IMR-90 (cell line): Measurements from ENCODE around the gene CD101. TPM values are rescaled to one million over a fixed set of nuclear protein-coding genes. Genes with fewer than 3 reads are reported as not detected.

Source experiments
- ATAC-seq: fragments of 200-7000 bp; cut with Tn5 transposase; 2 replicates; pipeline ENCODE4 v1.9.1; 2020; ENCODE audit warnings: low read depth, mild to moderate bottlenecking, moderate library complexity
- BruUV-seq: library from RNA; stranded (reverse); fragments of 400-500 nt; replicated peaks from 2 replicates; lab custom pipeline; 2021; lab: Mats Ljungman, UMichigan
- CTCF ChIA-PET: fragments of 300-600 bp; formaldehyde crosslinking; extraction: SDS; loops from one replicate; lab custom pipeline; 2021; ENCODE audit warnings: antibody characterized with exemption; lab: Yijun Ruan, JAX
- POLR2A ChIA-PET: fragments of 300-600 bp; sonication (Branson Sonifier 250); formaldehyde crosslinking; loops from one replicate; lab custom pipeline; 2022; ENCODE audit warnings: antibody characterized with exemption; ENCODE audit not compliant: unreplicated experiment; lab: Charles Lee
- DNase-seq: peaks from one replicate; pipeline ENCODE4 v3.0.0; 2013
- H2AFZ ChIP-seq: replicated peaks from 2 replicates; pipeline ENCODE3; 2013; ENCODE audit warnings: low read length, mild to moderate bottlenecking; ENCODE audit not compliant: poor library complexity
- H2AK5ac ChIP-seq: 2 replicates; pipeline ENCODE4 v1.6.1; 2013; ENCODE audit warnings: low read depth, low read length, inconsistent platforms
- H2AK9ac ChIP-seq: replicated peaks from 2 replicates; pipeline ENCODE3; 2013; ENCODE audit warnings: mild to moderate bottlenecking, low read depth, low read length, moderate library complexity; ENCODE audit not compliant: poor library complexity
- H2BK120ac ChIP-seq: 2 replicates; pipeline ENCODE4 v1.6.1; 2013; ENCODE audit warnings: low read depth, low read length, inconsistent platforms
- H2BK15ac ChIP-seq: 3 replicates; pipeline ENCODE4 v1.6.1; 2013; ENCODE audit warnings: low read depth, low read length, inconsistent platforms
- H2BK20ac ChIP-seq: 2 replicates; pipeline ENCODE4 v1.6.1; 2013; ENCODE audit warnings: low read depth, mild to moderate bottlenecking, inconsistent platforms, low read length, moderate library complexity
- H2BK5ac ChIP-seq: 2 replicates; pipeline ENCODE4 v1.6.1; 2013; ENCODE audit warnings: mild to moderate bottlenecking, low read depth, low read length, inconsistent platforms; ENCODE audit not compliant: poor library complexity, severe bottlenecking
- H3K14ac ChIP-seq: replicated peaks from 2 replicates; pipeline ENCODE4 v1.6.1; 2013; ENCODE audit warnings: low read depth, low read length, inconsistent platforms
- H3K18ac ChIP-seq: 2 replicates; pipeline ENCODE4 v1.6.1; 2013; ENCODE audit warnings: low read depth, low read length, control low read depth
- H3K23ac ChIP-seq: 2 replicates; pipeline ENCODE4 v1.6.1; 2013; ENCODE audit warnings: low read depth, low read length, inconsistent platforms
- H3K27ac ChIP-seq: 2 replicates; pipeline ENCODE4 v1.5.1; 2013; ENCODE audit warnings: mild to moderate bottlenecking, control low read depth, low read length; ENCODE audit not compliant: insufficient read depth
- H3K27me3 ChIP-seq: 2 replicates; pipeline ENCODE4 v1.6.1; 2013; ENCODE audit warnings: low read length; ENCODE audit not compliant: control insufficient read depth, insufficient read depth
- H3K36me3 ChIP-seq: 2 replicates; pipeline ENCODE4 v1.6.1; 2013; ENCODE audit warnings: low read length, mixed read lengths; ENCODE audit not compliant: control insufficient read depth, insufficient read depth
- H3K4ac ChIP-seq: 2 replicates; pipeline ENCODE4 v1.6.1; 2013; ENCODE audit warnings: low read depth, low read length, inconsistent platforms
- H3K4me1 ChIP-seq: 2 replicates; pipeline ENCODE4 v1.6.1; 2013; ENCODE audit warnings: low read length, mixed read lengths; ENCODE audit not compliant: control insufficient read depth, insufficient read depth
- H3K4me2 ChIP-seq: 2 replicates; pipeline ENCODE4 v1.6.1; 2013; ENCODE audit warnings: low read depth, mild to moderate bottlenecking, control low read depth, low read length, moderate library complexity
- H3K4me3 ChIP-seq: 2 replicates; pipeline ENCODE4 v1.5.1; 2013; ENCODE audit warnings: low read depth, mild to moderate bottlenecking, control low read depth, low read length, moderate library complexity; ENCODE audit not compliant: insufficient read depth
- H3K56ac ChIP-seq: 2 replicates; pipeline ENCODE4 v1.6.1; 2013; ENCODE audit warnings: low read length, inconsistent platforms; ENCODE audit not compliant: insufficient read depth; ENCODE audit errors: extremely low read depth
- H3K79me1 ChIP-seq, 2 experiments: 2 replicates each; pipeline ENCODE4 v1.6.1; 2013; ENCODE audit warnings: low read length in 2 of 2, inconsistent platforms in 1 of 2, low read depth in 1 of 2
- H3K9ac ChIP-seq: 2 replicates; pipeline ENCODE4 v1.6.1; 2013; ENCODE audit warnings: low read depth, low read length, control low read depth
- H3K9me1 ChIP-seq: 2 replicates; pipeline ENCODE4 v1.6.1; 2013; ENCODE audit warnings: low read length, inconsistent platforms; ENCODE audit not compliant: insufficient read depth
- H3K9me3 ChIP-seq: 2 replicates; pipeline ENCODE4 v1.6.1; 2013; ENCODE audit warnings: low read length; ENCODE audit not compliant: control insufficient read depth, insufficient read depth
- H4K20me1 ChIP-seq: 2 replicates; pipeline ENCODE4 v1.6.1; 2013; ENCODE audit warnings: low read length, inconsistent platforms; ENCODE audit not compliant: insufficient read depth
- H4K5ac ChIP-seq: 2 replicates; pipeline ENCODE4 v1.6.1; 2013; ENCODE audit warnings: mild to moderate bottlenecking, low read depth, low read length, control low read depth
- H4K8ac ChIP-seq, 2 experiments: 2 replicates each; pipeline ENCODE4 v1.6.1; 2013; ENCODE audit warnings: low read depth in 2 of 2, low read length in 2 of 2, control low read depth in 1 of 2, inconsistent platforms in 1 of 2
- H4K91ac ChIP-seq: 2 replicates; pipeline ENCODE4 v1.6.1; 2013; ENCODE audit warnings: low read depth, low read length, inconsistent platforms; ENCODE audit not compliant: insufficient read depth
- BHLHE40 ChIP-seq: fragments of 150-350 bp; IDR thresholded peaks from 2 replicates; pipeline ENCODE4 v1.6.1; 2016; ENCODE audit warnings: mild to moderate bottlenecking, low read depth, low read length
- CEBPB ChIP-seq: IDR thresholded peaks from 2 replicates; pipeline ENCODE4 v1.6.1; 2012; ENCODE audit warnings: low read depth, low read length, improper control_type of control experiment
- CHD1 ChIP-seq: IDR thresholded peaks from 2 replicates; pipeline ENCODE4 v1.6.1; 2012; ENCODE audit warnings: low read depth, low read length, improper control_type of control experiment
- FOS ChIP-seq: fragments of 150-350 bp; IDR thresholded peaks from 2 replicates; pipeline ENCODE4 v1.6.1; 2016; ENCODE audit warnings: low read depth, low read length
- MAFK ChIP-seq: IDR thresholded peaks from 2 replicates; pipeline ENCODE4 v1.6.1; 2012; ENCODE audit warnings: low read depth, low read length, improper control_type of control experiment
- MAZ ChIP-seq: IDR thresholded peaks from 2 replicates; pipeline ENCODE4 v1.6.1; 2012; ENCODE audit warnings: low read depth, mild to moderate bottlenecking, low read length, improper control_type of control experiment, moderate library complexity, borderline replicate concordance
- MXI1 ChIP-seq: IDR thresholded peaks from 2 replicates; pipeline ENCODE4 v1.6.1; 2012; ENCODE audit warnings: low read depth, mild to moderate bottlenecking, low read length, moderate library complexity, borderline replicate concordance
- NFE2L2 ChIP-seq: fragments of 150-350 bp; IDR thresholded peaks from 2 replicates; pipeline ENCODE4 v1.6.1; 2016; ENCODE audit warnings: low read depth, mild to moderate bottlenecking, low read length
- POLR2A ChIP-seq: IDR thresholded peaks from 2 replicates; pipeline ENCODE4 v1.6.1; 2012; ENCODE audit warnings: mild to moderate bottlenecking, low read depth, low read length
- RAD21 ChIP-seq: IDR thresholded peaks from 2 replicates; pipeline ENCODE4 v1.6.1; 2012; ENCODE audit warnings: low read length, improper control_type of control experiment
- RCOR1 ChIP-seq: IDR thresholded peaks from 2 replicates; pipeline ENCODE4 v1.6.1; 2012; ENCODE audit warnings: mild to moderate bottlenecking, low read length, improper control_type of control experiment; ENCODE audit not compliant: insufficient replicate concordance
- RFX5 ChIP-seq: IDR thresholded peaks from 2 replicates; pipeline ENCODE4 v1.8.0; 2012; ENCODE audit warnings: low read depth, mild to moderate bottlenecking, low read length, moderate library complexity
- SMC3 ChIP-seq: fragments of 150-350 bp; IDR thresholded peaks from 2 replicates; pipeline ENCODE4 v1.6.1; 2016; ENCODE audit warnings: low read depth, mild to moderate bottlenecking, antibody characterized with exemption, low read length, moderate library complexity
- WGBS, 2 experiments: methylation state at CpG; one replicate each; pipeline versions ENCODE4 v1.1.5 to v1.1.7; 2013; ENCODE audit warnings: missing lambda C conversion rate in 2 of 2; ENCODE audit not compliant: insufficient read length in 1 of 2; ENCODE audit errors: extremely low coverage in 2 of 2; 5-methylcytosine and 5-hydroxymethylcytosine counted together
- dilution Hi-C: fragments of 300-500 bp; cut with HindIII; formaldehyde crosslinking; loops from one replicate; pipeline ENCODE4 v1.14.3; 2018; ENCODE audit warnings: low sequenced_read_pairs; ENCODE audit not compliant: unreplicated experiment
- in situ Hi-C: fragments of 300-500 bp; cut with MboI; formaldehyde crosslinking; loops from 3 replicates; pipeline ENCODE4 v1.14.3; 2019; ENCODE audit warnings: low sequenced_read_pairs, inconsistent platforms, mixed read lengths
- intact Hi-C: fragments of 100-400 bp; cut with micrococcal nuclease; formaldehyde crosslinking; loops from 2 replicates; pipeline ENCODE4 v1.10.0; 2022
- polyA plus RNA-seq, 3 experiments: library from polyadenylated mRNA; depleted of rRNA; stranded (reverse); fragments of >200 nt; gene quantifications; 2 replicates each; pipeline ENCODE4 v1.2.3, GENCODE V29; 2012; ENCODE audit warnings: low replicate concordance in 1 of 3
- total RNA-seq: library from RNA; depleted of rRNA; stranded (reverse); fragments of >200 nt; gene quantifications from 2 replicates; pipeline ENCODE4 v1.2.3, GENCODE V29; 2012
- TF ChIP-seq, protein P1 (sequence below): conservative IDR thresholded peaks from 2 replicates; pipeline ENCODE4 v1.5.1; 2012; ENCODE audit warnings: mild to moderate bottlenecking, low read depth, low read length, improper control_type of control experiment
- TF ChIP-seq, protein P2 (sequence below): fragments of 150-350 bp; IDR thresholded peaks from 2 replicates; pipeline ENCODE4 v1.6.1; 2016; ENCODE audit warnings: low read depth, mild to moderate bottlenecking, low read length, moderate library complexity, borderline replicate concordance
- TF ChIP-seq, protein P3 (sequence below): fragments of 150-350 bp; IDR thresholded peaks from 2 replicates; pipeline ENCODE4 v1.6.1; 2017; ENCODE audit warnings: mild to moderate bottlenecking, antibody characterized with exemption, low read length, low read depth

CD101 gene
- total and polyA plus RNA-seq, 2 of the 4 experiments (the other 2 are of a cell fraction): not detected

DNA sequence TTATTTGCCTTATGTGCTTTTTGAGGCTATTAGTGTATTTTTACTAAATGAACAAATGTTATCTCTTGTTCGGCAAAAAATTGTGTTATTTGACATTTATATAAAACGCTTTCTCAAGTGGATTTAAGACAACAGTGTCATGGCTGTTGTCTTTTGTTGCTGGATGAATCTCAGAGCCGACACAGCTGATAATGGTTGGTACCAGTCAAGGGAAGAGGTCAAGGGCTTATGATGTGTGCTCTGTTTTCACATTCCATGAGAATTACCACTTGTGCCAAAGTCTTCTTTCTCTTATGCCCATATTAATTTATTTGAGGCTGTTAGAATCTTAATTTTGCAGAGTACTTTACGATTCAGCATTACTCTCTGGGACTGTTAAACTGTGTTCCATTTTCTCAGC is 17.9 kb upstream of the CD101 start:
- CTCF ChIA-PET: interaction anchor here (0.6 kb wide), 1 partner anchor 301 kb away, joined by 3 read pairs; no protein-coding TSS in a partner anchor
- intact Hi-C loops: no loop called here

More for the DNA sequence above, 17.9 kb upstream of the CD101 start:
- H3K36me3 ChIP-seq: no peaks in the 10 kb centered on the region
- no peaks in the 10 kb centered on the region for H3K9me1 ChIP-seq
- H3K18ac ChIP-seq: no peak overlapping the region
- H3K27ac ChIP-seq: no peak overlapping the region
- no peak overlapping the region for H2BK15ac ChIP-seq
- no peak overlapping the region for H3K14ac ChIP-seq
- no CpG with 5 or more reads among the region's 4 CpGs for WGBS, 2 experiments
- H3K23ac ChIP-seq: no peak overlapping the region
- H2BK5ac ChIP-seq: no peak overlapping the region
- ATAC-seq: no peak
- no peak for DNase-seq
- no peak overlapping the region for H3K9ac ChIP-seq
- H3K4ac ChIP-seq: no peak overlapping the region
- dilution Hi-C loops (no loop called here), in situ Hi-C loops (no loop called here)
- H4K20me1 ChIP-seq: no peaks in the 10 kb centered on the region
- H4K5ac ChIP-seq: no peak overlapping the region
- TF ChIP-seq BHLHE40: no peak
- TF ChIP-seq, protein P1, sequence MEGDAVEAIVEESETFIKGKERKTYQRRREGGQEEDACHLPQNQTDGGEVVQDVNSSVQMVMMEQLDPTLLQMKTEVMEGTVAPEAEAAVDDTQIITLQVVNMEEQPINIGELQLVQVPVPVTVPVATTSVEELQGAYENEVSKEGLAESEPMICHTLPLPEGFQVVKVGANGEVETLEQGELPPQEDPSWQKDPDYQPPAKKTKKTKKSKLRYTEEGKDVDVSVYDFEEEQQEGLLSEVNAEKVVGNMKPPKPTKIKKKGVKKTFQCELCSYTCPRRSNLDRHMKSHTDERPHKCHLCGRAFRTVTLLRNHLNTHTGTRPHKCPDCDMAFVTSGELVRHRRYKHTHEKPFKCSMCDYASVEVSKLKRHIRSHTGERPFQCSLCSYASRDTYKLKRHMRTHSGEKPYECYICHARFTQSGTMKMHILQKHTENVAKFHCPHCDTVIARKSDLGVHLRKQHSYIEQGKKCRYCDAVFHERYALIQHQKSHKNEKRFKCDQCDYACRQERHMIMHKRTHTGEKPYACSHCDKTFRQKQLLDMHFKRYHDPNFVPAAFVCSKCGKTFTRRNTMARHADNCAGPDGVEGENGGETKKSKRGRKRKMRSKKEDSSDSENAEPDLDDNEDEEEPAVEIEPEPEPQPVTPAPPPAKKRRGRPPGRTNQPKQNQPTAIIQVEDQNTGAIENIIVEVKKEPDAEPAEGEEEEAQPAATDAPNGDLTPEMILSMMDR: no peak
- no peak for TF ChIP-seq MAFK
- no peak for TF ChIP-seq RCOR1
- TF ChIP-seq MXI1: no peak
- no peak for TF ChIP-seq NFE2L2
- no peak for TF ChIP-seq SMC3
- no peak for TF ChIP-seq CEBPB
- TF ChIP-seq FOS: no peak
- TF ChIP-seq, protein P2, sequence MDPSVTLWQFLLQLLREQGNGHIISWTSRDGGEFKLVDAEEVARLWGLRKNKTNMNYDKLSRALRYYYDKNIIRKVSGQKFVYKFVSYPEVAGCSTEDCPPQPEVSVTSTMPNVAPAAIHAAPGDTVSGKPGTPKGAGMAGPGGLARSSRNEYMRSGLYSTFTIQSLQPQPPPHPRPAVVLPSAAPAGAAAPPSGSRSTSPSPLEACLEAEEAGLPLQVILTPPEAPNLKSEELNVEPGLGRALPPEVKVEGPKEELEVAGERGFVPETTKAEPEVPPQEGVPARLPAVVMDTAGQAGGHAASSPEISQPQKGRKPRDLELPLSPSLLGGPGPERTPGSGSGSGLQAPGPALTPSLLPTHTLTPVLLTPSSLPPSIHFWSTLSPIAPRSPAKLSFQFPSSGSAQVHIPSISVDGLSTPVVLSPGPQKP: no peak
- TF ChIP-seq, protein P3, sequence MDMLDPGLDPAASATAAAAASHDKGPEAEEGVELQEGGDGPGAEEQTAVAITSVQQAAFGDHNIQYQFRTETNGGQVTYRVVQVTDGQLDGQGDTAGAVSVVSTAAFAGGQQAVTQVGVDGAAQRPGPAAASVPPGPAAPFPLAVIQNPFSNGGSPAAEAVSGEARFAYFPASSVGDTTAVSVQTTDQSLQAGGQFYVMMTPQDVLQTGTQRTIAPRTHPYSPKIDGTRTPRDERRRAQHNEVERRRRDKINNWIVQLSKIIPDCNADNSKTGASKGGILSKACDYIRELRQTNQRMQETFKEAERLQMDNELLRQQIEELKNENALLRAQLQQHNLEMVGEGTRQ: no peak
- TF ChIP-seq CHD1: no peak
- TF ChIP-seq RFX5: no peak
- TF ChIP-seq POLR2A: no peak
- TF ChIP-seq MAZ: no peak
- no peak for TF ChIP-seq RAD21
- H2BK120ac ChIP-seq: no peak overlapping the region
- H3K4me1 ChIP-seq: no peaks in the 10 kb centered on the region
- no peak overlapping the region for H2AFZ ChIP-seq
- peaks cover 5% of the 10 kb centered on the region; the same call in 1 of the 2 replicates for H3K27me3 ChIP-seq
- H3K56ac ChIP-seq: no peak overlapping the region
- no peaks in the 10 kb centered on the region for H3K9me3 ChIP-seq
- no peak overlapping the region for H2AK5ac ChIP-seq
- H2AK9ac ChIP-seq: no peak overlapping the region
- H3K4me3 ChIP-seq: no peak overlapping the region
- no peaks in the 10 kb centered on the region for H3K79me1 ChIP-seq
- POLR2A ChIA-PET: no interaction called here
- BruUV-seq: no TSS peak
- H2BK20ac ChIP-seq: no peak overlapping the region
- no peak overlapping the region for H3K4me2 ChIP-seq
- H4K91ac ChIP-seq: no peak overlapping the region
- H4K8ac ChIP-seq: no peak overlapping the region
